ENCODE data around the gene PDE2A.

PDE2A gene

DNA sequence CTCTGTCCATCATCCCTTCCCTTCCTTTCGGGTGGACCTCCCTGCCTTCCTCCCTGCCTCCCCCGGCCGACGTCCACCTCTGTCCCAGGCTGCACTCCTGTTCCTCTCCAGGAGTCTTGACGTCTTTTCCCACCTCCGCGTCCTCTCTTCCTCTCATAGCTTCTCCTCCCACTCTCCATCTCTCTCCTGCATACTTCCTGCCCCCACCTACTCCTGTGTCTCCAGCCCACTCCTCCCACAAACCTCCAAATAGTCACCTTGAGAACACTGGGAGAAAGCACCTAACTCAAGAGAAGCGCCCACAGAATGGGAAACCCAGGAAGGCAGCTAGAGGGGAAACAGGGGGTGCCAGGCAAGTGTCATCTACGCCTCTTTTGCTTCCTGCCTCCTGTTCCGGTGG lies 60.8 kb downstream of the PDE2A start:
- H3K27me3 ChIP-seq (ENCODE audit: insufficient read depth, low read length) = peaks cover 15% of the 10 kb centered on the region
- no peak overlapping the region for H3K4me3 ChIP-seq (ENCODE audit: low read length)
- H3K9me3 ChIP-seq (ENCODE audit: low read length) = no peaks in the 10 kb centered on the region
- peaks cover 3% of the 10 kb centered on the region for H3K4me1 ChIP-seq (ENCODE audit: insufficient read depth, low read length)
- no peak overlapping the region for H2AFZ ChIP-seq (ENCODE audit: low read depth, low read length)
- H3K36me3 ChIP-seq (ENCODE audit: insufficient read depth, low read length) = no peaks in the 10 kb centered on the region

DNA sequence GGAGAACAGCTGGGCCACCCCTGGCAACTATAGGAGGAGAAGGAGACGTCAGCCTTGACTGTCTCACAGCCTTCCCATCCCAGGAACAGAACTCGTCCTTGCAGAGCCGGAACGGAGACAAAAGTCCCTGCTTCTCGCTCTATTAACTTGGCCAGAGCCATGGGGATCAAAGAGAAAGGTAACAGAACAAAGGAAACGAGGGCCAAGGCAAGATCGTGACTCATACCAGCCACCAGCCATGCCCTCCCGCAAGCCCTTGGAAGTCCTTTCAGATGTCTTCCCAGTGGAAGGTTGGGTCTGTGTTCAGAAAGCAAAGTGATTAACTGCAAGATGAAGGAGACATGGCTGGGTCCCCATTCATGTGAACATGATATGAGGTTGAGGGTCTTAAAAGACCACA lies 64.7 kb downstream of the PDE2A start:
- Histone ChIP-seq H3K4me3 (ENCODE audit: low read length) (no peak overlapping the region), H3K36me3 (ENCODE audit: insufficient read depth, low read length) (no peaks in the 10 kb centered on the region), H3K4me1 (ENCODE audit: insufficient read depth, low read length) (no peaks in the 10 kb centered on the region), H2AFZ (ENCODE audit: low read depth, low read length) (no peak overlapping the region), H3K27me3 (ENCODE audit: insufficient read depth, low read length) (peaks cover 9% of the 10 kb centered on the region), H3K9me3 (ENCODE audit: low read length) (no peaks in the 10 kb centered on the region)

DNA sequence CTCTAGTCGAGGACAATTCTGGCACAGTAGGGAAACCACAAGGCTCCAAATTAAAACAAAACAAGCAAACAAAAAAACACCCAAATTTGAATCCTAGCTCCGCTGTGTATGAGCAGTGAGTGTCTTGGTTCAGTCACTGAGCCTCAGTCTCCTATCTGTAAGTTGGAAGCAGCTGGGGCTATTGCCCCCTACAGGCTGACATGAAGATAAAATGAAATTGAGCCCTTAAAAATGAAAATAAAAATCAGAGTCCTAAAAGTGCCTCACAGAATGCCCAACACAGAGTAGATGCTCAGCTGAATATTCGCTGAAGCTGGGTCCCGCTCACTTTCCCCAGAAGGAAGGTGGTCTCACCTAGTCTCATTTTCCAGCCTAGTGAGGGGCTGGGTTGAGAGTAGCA lies 65.2 kb downstream of the PDE2A start:
- no peak overlapping the region for H3K4me3 ChIP-seq (ENCODE audit: low read length)
- H3K4me1 ChIP-seq (ENCODE audit: insufficient read depth, low read length) = no peaks in the 10 kb centered on the region
- no peak overlapping the region for H2AFZ ChIP-seq (ENCODE audit: low read depth, low read length)
- H3K27me3 ChIP-seq (ENCODE audit: insufficient read depth, low read length) = peaks cover 8% of the 10 kb centered on the region
- no peaks in the 10 kb centered on the region for H3K36me3 ChIP-seq (ENCODE audit: insufficient read depth, low read length)
- no peaks in the 10 kb centered on the region for H3K9me3 ChIP-seq (ENCODE audit: low read length)

DNA sequence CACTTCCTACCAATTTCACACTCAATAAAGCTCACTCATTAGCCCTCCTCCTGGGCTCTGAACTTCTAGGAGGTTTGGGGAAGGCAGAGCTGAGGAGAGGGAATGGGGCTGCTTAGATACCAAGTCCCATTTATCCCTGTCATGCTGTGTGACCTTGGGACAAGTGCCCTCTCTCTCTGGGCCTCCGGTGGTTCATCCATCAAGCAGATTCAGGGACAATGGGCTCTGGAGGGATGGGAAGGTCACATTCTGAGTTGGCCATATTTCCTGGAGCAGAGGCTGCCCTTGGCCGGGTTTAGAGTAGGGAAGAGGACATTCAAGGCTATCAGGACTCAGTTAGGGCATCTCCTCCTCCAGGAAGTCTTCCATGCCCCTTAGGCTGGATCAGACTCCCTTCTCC lies 66.7 kb downstream of the PDE2A start:
- no peaks in the 10 kb centered on the region for H3K9me3 ChIP-seq (ENCODE audit: low read length)
- H3K27me3 ChIP-seq (ENCODE audit: insufficient read depth, low read length) = peaks cover 12% of the 10 kb centered on the region
- no peaks in the 10 kb centered on the region for H3K4me1 ChIP-seq (ENCODE audit: insufficient read depth, low read length)
- H2AFZ ChIP-seq (ENCODE audit: low read depth, low read length) = no peak overlapping the region
- H3K36me3 ChIP-seq (ENCODE audit: insufficient read depth, low read length) = no peaks in the 10 kb centered on the region
- H3K4me3 ChIP-seq (ENCODE audit: low read length) = no peak overlapping the region

GRCh38 chr11:72606748-72607468 lies 67.3 kb downstream of the PDE2A start:
- Histone ChIP-seq H3K9me3 (ENCODE audit: low read length) (no peaks in the 10 kb centered on the region), H3K4me3 (ENCODE audit: low read length) (no peak overlapping the region), H3K36me3 (ENCODE audit: insufficient read depth, low read length) (no peaks in the 10 kb centered on the region), H2AFZ (ENCODE audit: low read depth, low read length) (no peak overlapping the region), H3K27me3 (ENCODE audit: insufficient read depth, low read length) (peaks cover 12% of the 10 kb centered on the region), H3K4me1 (ENCODE audit: insufficient read depth, low read length) (no peaks in the 10 kb centered on the region)

GRCh38 chr11:72605973-72606747 lies 68.1 kb downstream of the PDE2A start:
- Histone ChIP-seq H3K36me3 (ENCODE audit: insufficient read depth, low read length) (no peaks in the 10 kb centered on the region), H3K4me3 (ENCODE audit: low read length) (no peak overlapping the region), H3K27me3 (ENCODE audit: insufficient read depth, low read length) (peaks cover 15% of the 10 kb centered on the region), H2AFZ (ENCODE audit: low read depth, low read length) (no peak overlapping the region), H3K9me3 (ENCODE audit: low read length) (no peaks in the 10 kb centered on the region), H3K4me1 (ENCODE audit: insufficient read depth, low read length) (no peaks in the 10 kb centered on the region)

DNA sequence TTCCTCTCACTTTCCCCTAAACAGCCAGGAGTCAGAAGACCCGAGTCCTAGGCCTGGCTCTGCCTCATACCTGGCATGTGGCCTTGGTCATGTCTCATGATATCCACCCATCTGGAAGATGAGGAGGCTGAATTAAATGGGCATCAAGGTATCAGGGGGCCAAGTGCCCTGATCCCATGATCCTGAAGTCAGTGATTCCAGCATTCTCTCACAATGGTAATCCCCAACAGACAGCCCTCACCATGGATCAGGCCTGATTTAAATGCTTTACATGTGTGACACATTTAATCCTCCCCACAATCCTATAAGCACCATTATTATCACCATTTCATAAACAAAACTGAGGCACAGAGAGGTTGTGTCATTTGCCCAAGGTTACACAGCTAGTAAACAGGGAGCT lies 70.0 kb downstream of the PDE2A start:
- Histone ChIP-seq H3K9me3 (ENCODE audit: low read length) (no peaks in the 10 kb centered on the region), H2AFZ (ENCODE audit: low read depth, low read length) (no peak overlapping the region), H3K4me3 (ENCODE audit: low read length) (no peak overlapping the region), H3K4me1 (ENCODE audit: insufficient read depth, low read length) (no peaks in the 10 kb centered on the region), H3K27me3 (ENCODE audit: insufficient read depth, low read length) (peaks cover 27% of the 10 kb centered on the region), H3K36me3 (ENCODE audit: insufficient read depth, low read length) (no peaks in the 10 kb centered on the region)

GRCh38 chr11:72602250-72602904 lies 71.8 kb downstream of the PDE2A start:
- Histone ChIP-seq H2AFZ (ENCODE audit: low read depth, low read length) (no peak overlapping the region), H3K36me3 (ENCODE audit: insufficient read depth, low read length) (no peaks in the 10 kb centered on the region), H3K9me3 (ENCODE audit: low read length) (no peaks in the 10 kb centered on the region), H3K27me3 (ENCODE audit: insufficient read depth, low read length) (peaks cover 37% of the 10 kb centered on the region), H3K4me3 (ENCODE audit: low read length) (no peak overlapping the region), H3K4me1 (ENCODE audit: insufficient read depth, low read length) (no peaks in the 10 kb centered on the region)

DNA sequence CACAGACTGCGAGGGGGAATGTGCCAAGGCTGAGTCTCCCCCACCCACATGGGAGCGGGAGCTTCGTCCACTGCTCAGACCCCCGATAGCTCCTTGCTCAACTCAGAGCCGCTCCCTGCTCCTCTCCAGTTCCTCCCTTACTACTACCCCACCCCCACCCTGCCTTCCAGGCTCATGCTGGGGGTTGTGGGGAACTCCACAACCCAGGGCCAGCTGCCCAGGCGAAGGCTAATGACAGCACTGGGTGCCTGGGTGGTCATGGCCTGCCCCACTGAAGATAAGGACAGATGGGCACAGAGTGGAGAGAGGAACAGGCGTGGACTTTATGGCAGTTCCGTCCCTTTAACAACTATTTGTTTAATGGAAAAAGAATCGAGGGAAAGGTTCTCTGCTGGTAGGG lies 73.7 kb downstream of the PDE2A start:
- no peak overlapping the region for H3K4me3 ChIP-seq (ENCODE audit: low read length)
- H3K4me1 ChIP-seq (ENCODE audit: insufficient read depth, low read length) = peaks cover 6% of the 10 kb centered on the region
- H3K9me3 ChIP-seq (ENCODE audit: low read length) = no peaks in the 10 kb centered on the region
- H3K36me3 ChIP-seq (ENCODE audit: insufficient read depth, low read length) = no peaks in the 10 kb centered on the region
- no peak overlapping the region for H2AFZ ChIP-seq (ENCODE audit: low read depth, low read length)
- peaks cover 36% of the 10 kb centered on the region for H3K27me3 ChIP-seq (ENCODE audit: insufficient read depth, low read length)

GRCh38 chr11:72599325-72600117 lies 74.7 kb downstream of the PDE2A start:
- no peaks in the 10 kb centered on the region for H3K9me3 ChIP-seq (ENCODE audit: low read length)
- H3K4me1 ChIP-seq (ENCODE audit: insufficient read depth, low read length) = peaks cover 11% of the 10 kb centered on the region
- H3K36me3 ChIP-seq (ENCODE audit: insufficient read depth, low read length) = no peaks in the 10 kb centered on the region
- peaks cover 42% of the 10 kb centered on the region for H3K27me3 ChIP-seq (ENCODE audit: insufficient read depth, low read length)
- no peak overlapping the region for H3K4me3 ChIP-seq (ENCODE audit: low read length)
- H2AFZ ChIP-seq (ENCODE audit: low read depth, low read length) = no peak overlapping the region

- peaks cover 11% of the 10 kb centered on the region for H3K4me1 ChIP-seq (ENCODE audit: insufficient read depth, low read length)
- H3K27me3 ChIP-seq (ENCODE audit: insufficient read depth, low read length) = peaks cover 45% of the 10 kb centered on the region
- H3K36me3 ChIP-seq (ENCODE audit: insufficient read depth, low read length) = no peaks in the 10 kb centered on the region
- no peak overlapping the region for H3K4me3 ChIP-seq (ENCODE audit: low read length)
- H3K9me3 ChIP-seq (ENCODE audit: low read length) = no peaks in the 10 kb centered on the region
- no peak overlapping the region for H2AFZ ChIP-seq (ENCODE audit: low read depth, low read length)
These were observed 75.3 kb downstream of the PDE2A start for GRCh38 chr11:72598906-72599305.

DNA sequence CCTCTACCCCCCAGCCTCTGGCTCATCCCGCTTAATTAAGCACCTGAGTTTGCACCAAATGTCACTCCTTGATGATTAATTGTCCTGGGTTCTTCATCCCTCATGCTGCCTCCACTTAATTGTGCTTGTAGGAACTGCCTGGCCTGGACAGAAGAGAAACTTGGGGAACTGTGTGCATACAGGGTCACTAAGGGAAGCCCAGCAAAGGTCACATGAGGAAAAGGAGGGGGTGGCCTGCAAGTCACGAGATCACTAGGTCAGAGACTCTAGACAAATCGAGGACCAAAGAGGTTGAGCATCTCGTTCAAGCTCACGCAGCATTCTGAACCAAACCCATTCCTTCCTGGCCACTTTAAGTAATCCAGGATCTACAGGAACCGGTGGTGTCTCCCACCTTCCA lies 75.8 kb downstream of the PDE2A start:
- Histone ChIP-seq H3K4me1 (ENCODE audit: insufficient read depth, low read length) (peaks cover 11% of the 10 kb centered on the region), H3K36me3 (ENCODE audit: insufficient read depth, low read length) (no peaks in the 10 kb centered on the region), H3K27me3 (ENCODE audit: insufficient read depth, low read length) (peaks cover 46% of the 10 kb centered on the region), H3K9me3 (ENCODE audit: low read length) (no peaks in the 10 kb centered on the region), H3K4me3 (ENCODE audit: low read length) (no peak overlapping the region), H2AFZ (ENCODE audit: low read depth, low read length) (no peak overlapping the region)

- peaks cover 53% of the 10 kb centered on the region for H3K27me3 ChIP-seq (ENCODE audit: insufficient read depth, low read length)
- peaks cover 11% of the 10 kb centered on the region for H3K4me1 ChIP-seq (ENCODE audit: insufficient read depth, low read length)
- no peaks in the 10 kb centered on the region for H3K9me3 ChIP-seq (ENCODE audit: low read length)
- H3K36me3 ChIP-seq (ENCODE audit: insufficient read depth, low read length) = no peaks in the 10 kb centered on the region
- no peak overlapping the region for H3K4me3 ChIP-seq (ENCODE audit: low read length)
- no peak overlapping the region for H2AFZ ChIP-seq (ENCODE audit: low read depth, low read length)
These were observed 76.5 kb downstream of the PDE2A start for GRCh38 chr11:72597721-72598120.

Measured in neuron (in vitro differentiated cells).